PC-3 (cell line): ENCODE measurements around the gene MFNG.

Experiments
- CTCF ChIP-seq: fragments of 300-600 bp; sonication (generic); conservative IDR thresholded peaks from 2 replicates; pipeline ENCODE4 v1.5.1; 2017; ENCODE audit warnings: antibody characterized with exemption, low read depth, mild to moderate bottlenecking, low read length
- EZH2 ChIP-seq: fragments of 300-600 bp; sonication (generic); IDR thresholded peaks from one replicate; pipeline ENCODE4 v1.6.1; 2017; ENCODE audit warnings: antibody characterized with exemption, mild to moderate bottlenecking, low read length; ENCODE audit not compliant: unreplicated experiment
- EZH2phosphoT487 ChIP-seq: fragments of 300-600 bp; sonication (generic); IDR thresholded peaks from 2 replicates; pipeline ENCODE4 v1.6.1; 2018; ENCODE audit warnings: mild to moderate bottlenecking, antibody characterized with exemption, low read length, borderline replicate concordance

- TF ChIP-seq CTCF (no peak), EZH2 (no peak), EZH2phosphoT487 (no peak)
These were observed at the start of gene MFNG for GRCh38 chr22:37486224-37486845.
